Skin of body (tissue), 2 donors: ENCODE results near the gene RTRAF. TPM values are rescaled to one million over a fixed set of nuclear protein-coding genes. Genes with fewer than 3 reads are reported as not detected.

Experiments used
- DNase-seq: peaks from one replicate; lab custom pipeline; 2025; lab: John Stamatoyannopoulos, UW
- total RNA-seq: library from RNA; depleted of rRNA; stranded (reverse); fragments of >200 nt; gene quantifications from one replicate; pipeline ENCODE4 v1.2.3, GENCODE V29; 2014

Gene RTRAF
- total RNA-seq, 1 donor from 2014 or later: 115 TPM

GRCh38 chr14:52020161-52020714 lies 30.9 kb downstream of the RTRAF start:
- DNase-seq: no peak

GRCh38 chr14:52020866-52021717 lies 31.7 kb downstream of the RTRAF start:
- no peak for DNase-seq

- no peak for DNase-seq
Measured at GRCh38 chr14:52021957-52022600, 32.7 kb downstream of the RTRAF start.

- peak; percentile 87 for DNase-seq
Measured at GRCh38 chr14:52023518-52023917, 34.2 kb downstream of the RTRAF start.

- no peak for DNase-seq
Measured at GRCh38 chr14:52025310-52025709, 36.0 kb downstream of the RTRAF start.

GRCh38 chr14:52026017-52026660 lies 36.8 kb downstream of the RTRAF start:
- DNase-seq: peak; percentile 20

GRCh38 chr14:52026901-52027300 lies 37.6 kb downstream of the RTRAF start:
- DNase-seq: no peak

- DNase-seq: no peak
Measured at GRCh38 chr14:52029881-52030280, 40.5 kb downstream of the RTRAF start.

GRCh38 chr14:52031781-52032180 lies 42.4 kb downstream of the RTRAF start:
- peak; percentile 47 for DNase-seq

- peak; percentile 59 for DNase-seq
Measured at GRCh38 chr14:52032204-52032801, 43.0 kb downstream of the RTRAF start.

GRCh38 chr14:52033101-52033642 lies 43.8 kb downstream of the RTRAF start:
- DNase-seq: peak; percentile 52

- DNase-seq: no peak
Measured at GRCh38 chr14:52039124-52039815, 49.9 kb downstream of the RTRAF start.

- no peak for DNase-seq
Measured at GRCh38 chr14:52040598-52040997, 51.3 kb downstream of the RTRAF start.

GRCh38 chr14:52042371-52043289 lies 53.3 kb downstream of the RTRAF start:
- peak; percentile 60 for DNase-seq

GRCh38 chr14:52043690-52044089 lies 54.3 kb downstream of the RTRAF start:
- DNase-seq: no peak

- DNase-seq: no peak
Measured at GRCh38 chr14:52044791-52045522, 55.6 kb downstream of the RTRAF start.

GRCh38 chr14:52046376-52046917 lies 57.1 kb downstream of the RTRAF start:
- no peak for DNase-seq

GRCh38 chr14:52048116-52048515 lies 58.8 kb downstream of the RTRAF start:
- no peak for DNase-seq
